ENCODE data around the gene DYSF.

DYSF gene

DNA sequence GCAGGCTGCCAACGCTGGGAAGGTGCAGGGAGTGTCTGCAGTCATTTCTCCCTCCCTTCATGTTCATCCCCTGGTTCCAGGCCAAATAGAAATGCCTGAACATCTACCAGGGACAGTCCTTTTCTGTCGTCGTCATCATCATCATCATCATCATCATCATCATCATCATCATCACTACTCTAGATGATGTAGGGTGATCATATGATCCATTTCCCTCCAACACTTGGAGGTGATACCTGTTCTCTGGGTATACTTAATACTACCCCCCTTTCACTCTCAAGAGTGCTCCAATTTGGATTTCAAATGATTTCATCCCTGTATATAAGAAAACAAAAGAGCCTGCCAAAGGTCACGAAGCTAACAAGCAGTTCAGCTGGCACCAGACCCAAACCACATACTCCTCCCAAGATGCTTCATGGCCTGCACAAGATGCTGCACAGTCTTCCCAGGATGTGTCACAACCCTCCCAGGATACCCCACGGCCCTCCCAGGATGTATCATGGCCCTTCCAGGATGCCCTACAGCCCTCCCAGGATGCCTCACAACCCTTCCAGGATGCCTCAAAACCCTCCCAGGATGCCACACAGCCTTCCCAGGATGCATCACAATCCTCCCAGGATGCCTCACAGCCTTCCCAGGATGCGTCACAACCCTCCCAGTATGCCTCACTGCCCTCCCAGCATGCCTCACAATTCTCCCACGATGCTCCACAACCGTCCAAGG lies 257.9 kb downstream of the DYSF start:
- TF ChIP-seq, protein P1, sequence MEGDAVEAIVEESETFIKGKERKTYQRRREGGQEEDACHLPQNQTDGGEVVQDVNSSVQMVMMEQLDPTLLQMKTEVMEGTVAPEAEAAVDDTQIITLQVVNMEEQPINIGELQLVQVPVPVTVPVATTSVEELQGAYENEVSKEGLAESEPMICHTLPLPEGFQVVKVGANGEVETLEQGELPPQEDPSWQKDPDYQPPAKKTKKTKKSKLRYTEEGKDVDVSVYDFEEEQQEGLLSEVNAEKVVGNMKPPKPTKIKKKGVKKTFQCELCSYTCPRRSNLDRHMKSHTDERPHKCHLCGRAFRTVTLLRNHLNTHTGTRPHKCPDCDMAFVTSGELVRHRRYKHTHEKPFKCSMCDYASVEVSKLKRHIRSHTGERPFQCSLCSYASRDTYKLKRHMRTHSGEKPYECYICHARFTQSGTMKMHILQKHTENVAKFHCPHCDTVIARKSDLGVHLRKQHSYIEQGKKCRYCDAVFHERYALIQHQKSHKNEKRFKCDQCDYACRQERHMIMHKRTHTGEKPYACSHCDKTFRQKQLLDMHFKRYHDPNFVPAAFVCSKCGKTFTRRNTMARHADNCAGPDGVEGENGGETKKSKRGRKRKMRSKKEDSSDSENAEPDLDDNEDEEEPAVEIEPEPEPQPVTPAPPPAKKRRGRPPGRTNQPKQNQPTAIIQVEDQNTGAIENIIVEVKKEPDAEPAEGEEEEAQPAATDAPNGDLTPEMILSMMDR (IDR thresholded peaks at IDR 0.05; ENCODE audit: low read length), result no peak
- TF ChIP-seq EZH2phosphoT487 (IDR thresholded peaks at IDR 0.05; ENCODE audit: low read length) (no peak), EZH2 (optimal IDR thresholded peaks at IDR 0.05; ENCODE audit: low read depth, low read length) (no peak)
- no peaks in the 10 kb centered on the region for H3K27me3 ChIP-seq (replicated peaks; ENCODE audit: insufficient read depth, low read length)
- H2AFZ ChIP-seq (ENCODE audit: low read length), result no peak overlapping the region
- H4K20me1 ChIP-seq (ENCODE audit: insufficient read depth, low read length), result no peaks in the 10 kb centered on the region
- H3K36me3 ChIP-seq (replicated peaks; ENCODE audit: insufficient read depth, low read length), result no peaks in the 10 kb centered on the region
- no peak overlapping the region for H3K9ac ChIP-seq (ENCODE audit: low read length)
- no peaks in the 10 kb centered on the region for H3K9me2 ChIP-seq (replicated peaks; ENCODE audit: insufficient read depth, low read length)
- no peak overlapping the region for H3K27ac ChIP-seq (ENCODE audit: low read length)
- no peaks in the 10 kb centered on the region for H3K9me3 ChIP-seq (replicated peaks; ENCODE audit: insufficient read depth, low read length)
- H3F3A ChIP-seq (ENCODE audit: insufficient read depth, low read length), result no peaks in the 10 kb centered on the region
- H3K4me1 ChIP-seq (ENCODE audit: low read length), result no peaks in the 10 kb centered on the region
- no peak overlapping the region for H3K4me2 ChIP-seq (ENCODE audit: low read depth, low read length)
- DNase-seq, result no peak
- no peaks in the 10 kb centered on the region for H3K79me2 ChIP-seq (ENCODE audit: low read length)
- H3K4me3 ChIP-seq (ENCODE audit: low read length), result no peak overlapping the region

DNA sequence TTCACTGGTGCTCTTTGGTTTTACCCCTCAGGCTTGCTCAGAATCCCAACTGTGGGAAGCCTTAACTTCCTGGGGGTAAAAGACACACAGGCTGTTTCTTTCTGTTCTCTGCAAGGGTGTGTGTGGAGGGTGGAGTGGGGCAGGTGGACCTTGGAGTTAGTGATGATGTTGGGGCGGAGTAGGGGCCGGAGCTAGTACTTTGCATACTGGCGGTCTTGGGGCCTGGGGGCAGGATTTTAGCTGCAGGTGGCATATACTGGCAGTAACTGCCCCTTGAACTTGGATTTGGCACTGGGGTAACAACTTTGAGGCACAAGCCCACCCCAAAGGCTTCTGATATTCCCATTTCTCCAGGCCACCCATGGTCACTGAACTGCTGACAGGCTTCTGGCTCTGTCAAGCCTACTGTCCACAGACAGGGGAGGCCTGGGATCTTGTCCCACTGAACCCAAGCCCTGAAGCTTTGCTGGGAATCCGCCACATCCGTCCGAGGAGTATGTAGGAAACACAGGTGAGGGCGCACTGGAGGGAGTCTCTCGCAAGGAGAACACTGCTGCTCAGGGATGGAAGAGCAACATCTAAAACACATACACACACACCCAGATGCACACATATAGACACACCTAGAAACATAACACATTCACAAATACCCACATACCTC lies 258.9 kb downstream of the DYSF start:
- Histone ChIP-seq H3K9ac (ENCODE audit: low read length) (no peak overlapping the region), H3K4me1 (ENCODE audit: low read length) (no peaks in the 10 kb centered on the region), H3K9me3 (replicated peaks; ENCODE audit: insufficient read depth, low read length) (no peaks in the 10 kb centered on the region), H3K9me2 (replicated peaks; ENCODE audit: insufficient read depth, low read length) (no peaks in the 10 kb centered on the region), H3K27ac (ENCODE audit: low read length) (no peak overlapping the region), H3F3A (ENCODE audit: insufficient read depth, low read length) (no peaks in the 10 kb centered on the region), H4K20me1 (ENCODE audit: insufficient read depth, low read length) (no peaks in the 10 kb centered on the region), H2AFZ (ENCODE audit: low read length) (no peak overlapping the region), H3K27me3 (replicated peaks; ENCODE audit: insufficient read depth, low read length) (no peaks in the 10 kb centered on the region), H3K36me3 (replicated peaks; ENCODE audit: insufficient read depth, low read length) (no peaks in the 10 kb centered on the region), H3K79me2 (ENCODE audit: low read length) (no peaks in the 10 kb centered on the region), H3K4me2 (ENCODE audit: low read depth, low read length) (no peak overlapping the region), H3K4me3 (ENCODE audit: low read length) (no peak overlapping the region)
- TF ChIP-seq EZH2phosphoT487 (IDR thresholded peaks at IDR 0.05; ENCODE audit: low read length) (no peak), EZH2 (optimal IDR thresholded peaks at IDR 0.05; ENCODE audit: low read depth, low read length) (no peak)
- TF ChIP-seq, protein P1 (IDR thresholded peaks at IDR 0.05; ENCODE audit: low read length), result no peak
- DNase-seq, result no peak

DNA sequence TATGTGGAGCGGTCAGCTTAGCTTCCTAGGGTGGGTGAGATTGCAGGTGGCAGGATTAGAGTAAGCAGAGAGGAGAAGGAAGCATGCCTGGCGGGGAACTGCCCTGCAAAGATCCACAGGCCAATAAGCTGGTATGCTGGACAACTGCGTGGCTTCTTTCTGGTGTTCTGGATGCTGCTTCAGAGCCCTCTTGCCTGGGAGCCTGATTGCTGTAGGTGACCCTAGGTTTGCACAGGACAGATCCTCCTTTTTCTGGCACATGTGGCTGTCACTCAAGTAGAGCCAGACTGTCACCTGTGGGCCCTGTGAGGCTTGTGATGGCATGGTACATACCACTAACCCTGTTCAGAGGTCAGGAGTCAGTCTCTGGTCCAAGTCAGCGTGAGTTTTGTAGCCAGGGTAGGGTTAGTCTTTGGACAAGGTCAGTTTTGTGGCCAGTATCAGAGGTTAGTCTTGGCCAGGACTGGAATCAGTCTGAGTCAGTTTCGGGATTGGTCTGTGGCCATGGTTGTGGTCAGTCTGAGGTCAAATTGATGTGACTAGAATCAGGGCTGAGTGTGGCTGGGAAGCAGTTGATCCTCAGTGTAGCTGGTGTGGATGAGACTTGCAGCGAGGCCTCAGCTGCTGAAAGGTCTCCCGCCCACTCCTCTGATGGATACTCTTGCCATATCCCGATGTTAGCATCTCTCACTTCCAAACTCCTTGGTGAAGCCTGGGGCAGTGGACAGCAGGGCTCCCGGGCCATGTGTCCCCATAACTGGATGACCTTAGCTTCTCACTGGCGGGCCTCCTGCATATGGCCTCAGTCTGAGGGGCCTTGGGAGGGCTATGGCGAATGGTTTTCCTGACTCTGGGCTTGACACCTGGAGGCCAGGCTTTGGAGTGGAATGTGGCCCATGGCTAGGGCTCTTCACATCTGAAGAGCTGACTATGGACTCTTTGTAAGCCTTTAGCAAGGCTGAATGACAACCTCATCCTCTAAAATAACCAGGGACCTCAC lies 260.5 kb downstream of the DYSF start:
- no peaks in the 10 kb centered on the region for H3F3A ChIP-seq (ENCODE audit: insufficient read depth, low read length)
- H3K4me3 ChIP-seq (ENCODE audit: low read length), result no peak overlapping the region
- H3K27ac ChIP-seq (ENCODE audit: low read length), result no peak overlapping the region
- no peak overlapping the region for H2AFZ ChIP-seq (ENCODE audit: low read length)
- H3K9ac ChIP-seq (ENCODE audit: low read length), result no peak overlapping the region
- no peaks in the 10 kb centered on the region for H4K20me1 ChIP-seq (ENCODE audit: insufficient read depth, low read length)
- no peaks in the 10 kb centered on the region for H3K79me2 ChIP-seq (ENCODE audit: low read length)
- no peaks in the 10 kb centered on the region for H3K9me3 ChIP-seq (replicated peaks; ENCODE audit: insufficient read depth, low read length)
- no peaks in the 10 kb centered on the region for H3K9me2 ChIP-seq (replicated peaks; ENCODE audit: insufficient read depth, low read length)
- H3K27me3 ChIP-seq (replicated peaks; ENCODE audit: insufficient read depth, low read length), result no peaks in the 10 kb centered on the region
- no peak overlapping the region for H3K4me2 ChIP-seq (ENCODE audit: low read depth, low read length)
- TF ChIP-seq EZH2phosphoT487 (IDR thresholded peaks at IDR 0.05; ENCODE audit: low read length), result no peak
- TF ChIP-seq, protein P1 (IDR thresholded peaks at IDR 0.05; ENCODE audit: low read length), result no peak
- no peak for TF ChIP-seq EZH2 (optimal IDR thresholded peaks at IDR 0.05; ENCODE audit: low read depth, low read length)
- no peaks in the 10 kb centered on the region for H3K4me1 ChIP-seq (ENCODE audit: low read length)
- DNase-seq, result no peak
- H3K36me3 ChIP-seq (replicated peaks; ENCODE audit: insufficient read depth, low read length), result no peaks in the 10 kb centered on the region
